ENCODE data around the gene PLXNA4.

- no peak for TF ChIP-seq CTCF (IDR thresholded peaks at IDR 0.05; ENCODE audit: low read depth, low read length)
- no peak for TF ChIP-seq EZH2phosphoT487 (IDR thresholded peaks at IDR 0.05; ENCODE audit: low read depth)
These were observed 203.2 kb downstream of the PLXNA4 start for GRCh38 chr7:132373041-132373440.
